K562 (cell line): ENCODE results near the gene PAX8. TPM values are rescaled to one million over a fixed set of nuclear protein-coding genes. Genes with fewer than 3 reads are reported as not detected.

ENCODE experiments used
- ARID1B ChIP-seq: fragments of 450-650 bp; IDR thresholded peaks from 2 replicates; pipeline ENCODE4 v1.6.1; 2016; ENCODE audit warnings: antibody characterized with exemption, mild to moderate bottlenecking, inconsistent platforms
- HNRNPUL1 ChIP-seq: fragments of 200-400 bp; formaldehyde crosslinking; IDR thresholded peaks from 2 replicates; pipeline ENCODE4 v1.6.1; 2017; ENCODE audit warnings: low read length
- RBFOX2 ChIP-seq: fragments of 200-400 bp; formaldehyde crosslinking; IDR thresholded peaks from 2 replicates; pipeline ENCODE4 v1.6.1; 2017; ENCODE audit warnings: low read depth, mild to moderate bottlenecking, low read length, moderate library complexity
- REST ChIP-seq, 2 experiments: fragments of 450-650 bp; formaldehyde crosslinking in 1 of 2; IDR thresholded peaks; 2 replicates each; pipeline versions ENCODE4 v1.4.0 to v1.6.1; 2014 to 2020; ENCODE audit warnings: mild to moderate bottlenecking in 2 of 2, borderline replicate concordance in 1 of 2, low read depth in 1 of 2
- TOE1 ChIP-seq, 2 experiments: fragments of 450-650 bp in 1 of 2; sonication (generic) in 1 of 2; formaldehyde crosslinking in 1 of 2; IDR thresholded peaks; 2 replicates each; pipeline versions ENCODE4 v1.7.1 to v1.8.0; 2016 to 2022; ENCODE audit warnings: borderline replicate concordance in 2 of 2, mild to moderate bottlenecking in 2 of 2, antibody characterized with exemption in 1 of 2, inconsistent platforms in 1 of 2, low read depth in 1 of 2, missing genetic modification reagents in 1 of 2, moderate library complexity in 1 of 2
- ZNF23 ChIP-seq: fragments of 250-450 bp; sonication (Bioruptor Pico); IDR thresholded peaks from 2 replicates; pipeline ENCODE4 v1.4.0; 2020; ENCODE audit warnings: mild to moderate bottlenecking
- ZNF511 ChIP-seq: sonication (generic); formaldehyde crosslinking; IDR thresholded peaks from 2 replicates; pipeline ENCODE4 v1.8.0; 2022; ENCODE audit warnings: mild to moderate bottlenecking, missing genetic modification reagents
- polyA plus RNA-seq, 8 experiments: library from polyadenylated mRNA; depleted of rRNA in 4 of 8; stranded (reverse) in 5 of 8; unstranded in 3 of 8; fragments of >200 nt; fragmentation: Nextera tagmentation in 2 of 8; fragmentation: Illumina TruSeq in 1 of 8; extraction: Ambion mirVana in 2 of 8; extraction: Trizol in 1 of 8; gene quantifications; 2 replicates each; pipeline versions ENCODE4 v1.2.1 to v1.2.3, GENCODE V29; 2011 to 2014; ENCODE audit warnings: inconsistent platforms in 1 of 8, missing spikeins in 1 of 8
- total RNA-seq, 7 experiments: library from RNA; depleted of rRNA in 6 of 7; stranded (reverse); fragments of >200 nt in 6 of 7; fragmentation: Illumina TruSeq in 2 of 7; extraction: Trizol in 2 of 7; gene quantifications; 2 replicates each; pipeline versions ENCODE4 v1.2.1 to v1.2.3, GENCODE V29; 2011 to 2021; ENCODE audit warnings: low replicate concordance in 1 of 7
- TF ChIP-seq, protein P1 (sequence below): sonication (generic); formaldehyde crosslinking; IDR thresholded peaks from 2 replicates; pipeline ENCODE4 v1.9.0; 2022; ENCODE audit warnings: mild to moderate bottlenecking, missing genetic modification reagents

PAX8 gene
- total and polyA plus RNA-seq, 9 of the 15 experiments (the other 6 are each of a cell fraction or from before 2014, with no cell fraction given) = 0.13 to 2.1 (median 0.51) TPM

DNA sequence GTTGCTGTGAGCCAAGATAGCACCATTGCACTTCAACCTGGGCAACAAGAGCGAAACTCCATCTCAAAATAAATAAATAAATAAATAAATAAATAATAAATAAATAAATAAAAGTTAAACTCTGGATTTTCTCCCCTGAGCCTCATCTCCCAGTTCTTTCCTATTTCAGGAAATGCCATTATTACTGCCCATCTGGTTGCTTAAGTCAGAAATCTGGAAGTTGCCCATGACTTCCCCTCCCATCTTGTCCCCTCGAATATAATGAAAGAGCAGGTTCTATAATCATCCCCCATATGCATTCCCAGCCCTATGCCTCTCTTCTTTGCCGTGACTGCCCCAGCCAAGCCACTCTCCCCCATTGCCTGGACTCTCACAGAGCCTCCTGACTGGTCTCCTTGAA is 109.1 kb downstream of the PAX8 start (continued):
- TF ChIP-seq REST (IDR thresholded peaks at IDR 0.05; ENCODE audit: borderline replicate concordance) = no peak
- TF ChIP-seq REST (CRISPR knock-in tag; IDR thresholded peaks at IDR 0.05; ENCODE audit: low read depth) = no peak
- no peak for TF ChIP-seq RBFOX2
- TF ChIP-seq ZNF511 = no peak
- no peak for TF ChIP-seq ZNF23
- TF ChIP-seq ARID1B = no peak
- TF ChIP-seq, protein P1, sequence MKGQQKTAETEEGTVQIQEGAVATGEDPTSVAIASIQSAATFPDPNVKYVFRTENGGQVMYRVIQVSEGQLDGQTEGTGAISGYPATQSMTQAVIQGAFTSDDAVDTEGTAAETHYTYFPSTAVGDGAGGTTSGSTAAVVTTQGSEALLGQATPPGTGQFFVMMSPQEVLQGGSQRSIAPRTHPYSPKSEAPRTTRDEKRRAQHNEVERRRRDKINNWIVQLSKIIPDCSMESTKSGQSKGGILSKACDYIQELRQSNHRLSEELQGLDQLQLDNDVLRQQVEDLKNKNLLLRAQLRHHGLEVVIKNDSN = no peak
- no peak for TF ChIP-seq HNRNPUL1
- TF ChIP-seq TOE1 (IDR thresholded peaks at IDR 0.05; ENCODE audit: borderline replicate concordance) = no peak
- no peak for TF ChIP-seq TOE1 (CRISPR knock-in tag; IDR thresholded peaks at IDR 0.05; ENCODE audit: borderline replicate concordance, low read depth)
- TF ChIP-seq, all 486 proteins: peak for 0
